ENCODE results near the gene SNX30. TPM values are rescaled to one million over a fixed set of nuclear protein-coding genes. Genes with fewer than 3 reads are reported as not detected.

The SNX30 gene
- total RNA-seq, 1 donor from 2014 or later: 7.5 TPM

GRCh38 chr9:112752334-112753125 lies 2.0 kb downstream of the SNX30 start:
- DNase-seq (ENCODE audit: low read depth in 2 of 2): no peak

- DNase-seq (ENCODE audit: low read depth in 2 of 2): peak in 1 of 2 donors; percentile 40
These were observed 3.2 kb downstream of the SNX30 start for GRCh38 chr9:112753725-112754124.

GRCh38 chr9:112754578-112754977 lies 4.0 kb downstream of the SNX30 start:
- no peak for DNase-seq (ENCODE audit: low read depth in 2 of 2)

GRCh38 chr9:112755016-112755427 lies 4.5 kb downstream of the SNX30 start:
- DNase-seq (ENCODE audit: low read depth in 2 of 2): no peak

- DNase-seq (ENCODE audit: low read depth in 2 of 2): peak in 1 of 2 donors; percentile 10
These were observed 5.1 kb downstream of the SNX30 start for GRCh38 chr9:112755675-112756074.

GRCh38 chr9:112757282-112757883 lies 6.8 kb downstream of the SNX30 start:
- DNase-seq (ENCODE audit: low read depth in 2 of 2): no peak

GRCh38 chr9:112757940-112758339 lies 7.4 kb downstream of the SNX30 start:
- no peak for DNase-seq (ENCODE audit: low read depth in 2 of 2)

GRCh38 chr9:112760821-112761220 lies 10.3 kb downstream of the SNX30 start:
- DNase-seq (ENCODE audit: low read depth in 2 of 2): no peak

- no peak for DNase-seq (ENCODE audit: low read depth in 2 of 2)
These were observed 11.5 kb downstream of the SNX30 start for GRCh38 chr9:112761912-112762655.

GRCh38 chr9:112762726-112763518 lies 12.4 kb downstream of the SNX30 start:
- no peak for DNase-seq (ENCODE audit: low read depth in 2 of 2)

- no peak for DNase-seq (ENCODE audit: low read depth in 2 of 2)
These were observed 13.8 kb downstream of the SNX30 start for GRCh38 chr9:112764344-112764743.

GRCh38 chr9:112764837-112765236 lies 14.3 kb downstream of the SNX30 start:
- DNase-seq (ENCODE audit: low read depth in 2 of 2): no peak

- no peak for DNase-seq (ENCODE audit: low read depth in 2 of 2)
These were observed 14.7 kb downstream of the SNX30 start for GRCh38 chr9:112765281-112765680.

GRCh38 chr9:112771359-112772214 lies 21.0 kb downstream of the SNX30 start:
- DNase-seq (ENCODE audit: low read depth in 2 of 2): no peak

GRCh38 chr9:112772215-112772509 lies 21.6 kb downstream of the SNX30 start:
- no peak for DNase-seq (ENCODE audit: low read depth in 2 of 2)

GRCh38 chr9:112772551-112772950 lies 22.0 kb downstream of the SNX30 start:
- DNase-seq (ENCODE audit: low read depth in 2 of 2): no peak

GRCh38 chr9:112774006-112774996 lies 23.7 kb downstream of the SNX30 start:
- DNase-seq (ENCODE audit: low read depth in 2 of 2): no peak

- no peak for DNase-seq (ENCODE audit: low read depth in 2 of 2)
These were observed 27.4 kb downstream of the SNX30 start for GRCh38 chr9:112777914-112778313.

- DNase-seq (ENCODE audit: low read depth in 2 of 2): no peak
These were observed 30.0 kb downstream of the SNX30 start for GRCh38 chr9:112780450-112781036.
